Measurements from ENCODE around the gene THOC7.

The THOC7 gene

GRCh38 chr3:63895422-63896189 lies 32.0 kb upstream of the THOC7 start:
- no peak overlapping the region for H3K4me3 Mint-ChIP-seq
- H3K9me3 Mint-ChIP-seq: no peaks in the 10 kb centered on the region
- peaks cover 64% of the 10 kb centered on the region for H3K4me1 Mint-ChIP-seq
- peak overlapping the region; percentile 69 for H3K27ac Mint-ChIP-seq
- no peaks in the 10 kb centered on the region for H3K27me3 Mint-ChIP-seq
- peaks cover 9% of the 10 kb centered on the region for H3K36me3 Mint-ChIP-seq

- no peaks in the 10 kb centered on the region for H3K9me3 Mint-ChIP-seq
- H3K4me3 Mint-ChIP-seq: no peak overlapping the region
- H3K27ac Mint-ChIP-seq: no peak overlapping the region
- H3K36me3 Mint-ChIP-seq: peaks cover 1% of the 10 kb centered on the region
- H3K27me3 Mint-ChIP-seq: no peaks in the 10 kb centered on the region
- H3K4me1 Mint-ChIP-seq: peaks cover 61% of the 10 kb centered on the region
Observed at GRCh38 chr3:63892773-63893352, 29.3 kb upstream of the THOC7 start.

- Mint-ChIP-seq H3K36me3 (peaks cover 1% of the 10 kb centered on the region), H3K4me3 (no peak overlapping the region), H3K9me3 (no peaks in the 10 kb centered on the region), H3K27ac (no peak overlapping the region), H3K27me3 (no peaks in the 10 kb centered on the region), H3K4me1 (peaks cover 61% of the 10 kb centered on the region)
Observed at GRCh38 chr3:63891518-63891917, 27.9 kb upstream of the THOC7 start.

GRCh38 chr3:63886858-63887257 lies 23.3 kb upstream of the THOC7 start:
- H3K4me3 Mint-ChIP-seq: no peak overlapping the region
- H3K36me3 Mint-ChIP-seq: no peaks in the 10 kb centered on the region
- H3K27ac Mint-ChIP-seq: no peak overlapping the region
- no peaks in the 10 kb centered on the region for H3K9me3 Mint-ChIP-seq
- H3K4me1 Mint-ChIP-seq: peaks cover 42% of the 10 kb centered on the region
- H3K27me3 Mint-ChIP-seq: no peaks in the 10 kb centered on the region

- Mint-ChIP-seq H3K9me3 (no peaks in the 10 kb centered on the region), H3K36me3 (no peaks in the 10 kb centered on the region), H3K4me3 (no peak overlapping the region), H3K4me1 (peaks cover 74% of the 10 kb centered on the region), H3K27ac (peak overlapping the region; percentile 2), H3K27me3 (no peaks in the 10 kb centered on the region)
Observed at GRCh38 chr3:63880653-63881052, 17.0 kb upstream of the THOC7 start.

- H3K27me3 Mint-ChIP-seq: no peaks in the 10 kb centered on the region
Observed at GRCh38 chr3:63878394-63879060, 14.9 kb upstream of the THOC7 start.

DNA sequence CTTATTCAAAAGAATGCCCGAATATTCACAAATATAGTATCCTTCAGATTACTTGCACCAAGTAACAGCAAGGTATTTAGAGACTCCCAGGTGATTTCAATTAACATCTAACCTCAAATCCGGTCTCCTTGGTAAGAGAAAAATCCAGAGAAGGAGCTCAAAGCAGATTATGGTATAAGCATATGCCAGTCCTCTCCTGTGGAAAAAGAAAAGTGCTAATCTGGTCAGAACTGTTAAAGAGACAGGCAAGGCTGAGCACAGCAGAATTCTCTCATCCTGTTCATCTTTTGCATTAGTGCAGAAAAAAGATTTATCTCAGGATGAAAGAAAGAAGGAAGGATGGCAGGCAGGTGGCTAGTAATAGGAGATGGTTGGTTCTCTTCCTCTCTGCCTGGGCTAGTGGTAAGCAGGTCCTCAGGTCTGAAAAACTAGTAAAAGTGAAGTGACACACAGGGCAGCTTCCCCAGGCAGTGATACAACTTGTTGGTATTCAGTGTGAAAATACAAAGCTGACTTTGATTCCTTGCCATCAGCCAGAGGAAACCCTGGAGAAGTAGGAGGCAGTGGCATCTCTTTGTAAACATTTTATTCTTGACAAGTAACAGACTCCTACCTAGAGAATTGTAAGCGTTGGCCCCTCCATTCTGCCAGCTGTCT lies 14.3 kb upstream of the THOC7 start:
- Mint-ChIP-seq H3K4me1 (peaks cover 82% of the 10 kb centered on the region), H3K4me3 (peak overlapping the region; percentile 5)

More at GRCh38 chr3:63878394-63879060, 14.9 kb upstream of the THOC7 start:
- H3K27ac Mint-ChIP-seq: peak overlapping the region; percentile 31
- H3K36me3 Mint-ChIP-seq: no peaks in the 10 kb centered on the region
- no peaks in the 10 kb centered on the region for H3K9me3 Mint-ChIP-seq
- H3K4me3 Mint-ChIP-seq: no peak overlapping the region
- peaks cover 86% of the 10 kb centered on the region for H3K4me1 Mint-ChIP-seq

GRCh38 chr3:63876260-63876659 lies 12.7 kb upstream of the THOC7 start:
- Mint-ChIP-seq H3K4me1 (peaks cover 83% of the 10 kb centered on the region), H3K27ac (no peak overlapping the region)

More for the DNA sequence above, 14.3 kb upstream of the THOC7 start:
- no peaks in the 10 kb centered on the region for H3K36me3 Mint-ChIP-seq
- no peaks in the 10 kb centered on the region for H3K9me3 Mint-ChIP-seq
- no peak overlapping the region for H3K27ac Mint-ChIP-seq
- H3K27me3 Mint-ChIP-seq: no peaks in the 10 kb centered on the region

DNA sequence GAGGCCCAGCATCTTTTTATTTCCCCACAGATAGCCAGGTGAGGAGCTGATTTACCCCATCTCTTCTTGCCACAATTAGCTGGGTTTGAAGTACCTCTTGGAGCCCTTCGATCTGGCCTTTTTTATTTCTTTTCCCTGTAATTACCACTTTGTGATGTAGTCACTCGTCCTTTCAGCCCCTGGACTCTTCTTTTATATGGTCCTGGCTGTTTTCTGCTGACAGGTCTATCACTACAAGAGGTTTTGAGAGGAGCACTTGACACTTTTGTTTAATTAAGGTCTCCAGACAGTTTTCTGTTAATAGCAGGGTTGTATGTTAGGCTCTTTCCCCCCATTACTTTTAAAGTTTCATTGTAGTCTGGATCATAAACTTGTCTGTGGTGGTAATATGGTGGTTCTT lies 11.9 kb upstream of the THOC7 start:
- no peak overlapping the region for H3K27ac Mint-ChIP-seq
- peaks cover 1% of the 10 kb centered on the region for H3K36me3 Mint-ChIP-seq
- H3K9me3 Mint-ChIP-seq: no peaks in the 10 kb centered on the region
- H3K4me3 Mint-ChIP-seq: no peak overlapping the region
- peaks cover 81% of the 10 kb centered on the region for H3K4me1 Mint-ChIP-seq
- no peaks in the 10 kb centered on the region for H3K27me3 Mint-ChIP-seq

More at GRCh38 chr3:63876260-63876659, 12.7 kb upstream of the THOC7 start:
- H3K27me3 Mint-ChIP-seq: no peaks in the 10 kb centered on the region
- peaks cover 1% of the 10 kb centered on the region for H3K36me3 Mint-ChIP-seq
- H3K9me3 Mint-ChIP-seq: no peaks in the 10 kb centered on the region
- H3K4me3 Mint-ChIP-seq: no peak overlapping the region

DNA sequence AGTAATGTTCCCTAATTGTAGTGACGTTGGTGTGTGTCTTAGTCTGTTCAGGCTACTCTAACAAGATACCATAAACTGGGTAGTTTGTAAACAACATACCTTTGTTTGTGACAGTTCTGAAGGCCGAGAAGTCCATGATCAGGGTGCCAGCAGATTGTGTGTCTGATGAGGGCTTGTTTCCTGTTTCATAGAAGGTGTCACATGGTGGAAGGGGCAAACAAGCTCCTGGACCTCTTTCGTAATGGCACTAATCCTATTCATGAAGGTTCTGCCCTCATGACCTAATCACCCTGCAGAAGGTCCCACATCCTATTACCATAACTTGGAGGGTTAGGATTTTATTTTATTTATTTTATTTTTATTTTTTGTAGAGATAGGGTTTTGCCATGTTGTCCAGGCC lies 11.2 kb upstream of the THOC7 start:
- peaks cover 1% of the 10 kb centered on the region for H3K36me3 Mint-ChIP-seq
- H3K27me3 Mint-ChIP-seq: no peaks in the 10 kb centered on the region
- no peak overlapping the region for H3K4me3 Mint-ChIP-seq
- H3K27ac Mint-ChIP-seq: no peak overlapping the region
- no peaks in the 10 kb centered on the region for H3K9me3 Mint-ChIP-seq
- H3K4me1 Mint-ChIP-seq: peaks cover 79% of the 10 kb centered on the region

DNA sequence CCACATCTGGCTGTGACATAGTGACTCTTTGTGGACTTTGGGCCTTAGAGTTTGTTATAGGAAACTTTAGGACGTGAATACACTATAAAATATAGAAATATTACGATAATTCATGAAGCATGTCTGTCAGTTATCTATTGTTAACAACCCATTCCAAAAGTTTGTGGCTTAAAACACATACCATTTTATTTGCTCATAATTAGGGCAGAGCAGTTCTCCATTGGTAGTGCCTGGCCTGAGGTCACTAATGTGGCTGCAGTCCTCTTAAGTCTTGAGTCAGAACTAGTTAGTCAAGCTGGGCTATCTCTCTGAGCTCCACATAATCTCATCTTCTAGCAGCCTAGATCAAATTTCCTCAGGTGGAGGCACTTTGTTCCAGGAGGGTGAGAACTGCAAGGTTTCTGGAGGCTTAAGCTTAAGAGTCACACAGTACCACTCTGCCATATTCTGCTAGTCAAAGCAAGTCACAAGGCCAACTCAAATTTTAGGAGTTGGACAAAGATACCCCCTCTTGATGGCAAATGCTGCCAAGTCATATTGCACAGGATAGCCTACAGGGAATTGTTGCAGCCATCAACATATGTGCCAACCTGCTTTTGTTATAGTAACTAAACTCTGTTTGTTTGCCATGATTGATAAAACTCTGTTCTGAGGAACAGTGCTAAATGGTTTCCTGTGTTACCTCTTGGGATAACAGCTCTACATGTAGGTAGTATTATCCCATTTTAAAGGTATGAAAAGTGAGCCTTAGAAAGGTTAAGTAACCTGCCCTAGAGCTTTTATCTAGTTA lies 8.7 kb upstream of the THOC7 start:
- peaks cover 1% of the 10 kb centered on the region for H3K36me3 Mint-ChIP-seq
- H3K27ac Mint-ChIP-seq: no peak overlapping the region
- no peaks in the 10 kb centered on the region for H3K27me3 Mint-ChIP-seq
- no peaks in the 10 kb centered on the region for H3K9me3 Mint-ChIP-seq
- no peak overlapping the region for H3K4me3 Mint-ChIP-seq
- H3K4me1 Mint-ChIP-seq: peaks cover 78% of the 10 kb centered on the region

- H3K4me3 Mint-ChIP-seq: no peak overlapping the region
- peaks cover 6% of the 10 kb centered on the region for H3K36me3 Mint-ChIP-seq
- H3K27me3 Mint-ChIP-seq: no peaks in the 10 kb centered on the region
- H3K9me3 Mint-ChIP-seq: no peaks in the 10 kb centered on the region
- peaks cover 69% of the 10 kb centered on the region for H3K4me1 Mint-ChIP-seq
- peak overlapping the region; percentile 38 for H3K27ac Mint-ChIP-seq
Observed at GRCh38 chr3:63870615-63871005, 7.0 kb upstream of the THOC7 start.

DNA sequence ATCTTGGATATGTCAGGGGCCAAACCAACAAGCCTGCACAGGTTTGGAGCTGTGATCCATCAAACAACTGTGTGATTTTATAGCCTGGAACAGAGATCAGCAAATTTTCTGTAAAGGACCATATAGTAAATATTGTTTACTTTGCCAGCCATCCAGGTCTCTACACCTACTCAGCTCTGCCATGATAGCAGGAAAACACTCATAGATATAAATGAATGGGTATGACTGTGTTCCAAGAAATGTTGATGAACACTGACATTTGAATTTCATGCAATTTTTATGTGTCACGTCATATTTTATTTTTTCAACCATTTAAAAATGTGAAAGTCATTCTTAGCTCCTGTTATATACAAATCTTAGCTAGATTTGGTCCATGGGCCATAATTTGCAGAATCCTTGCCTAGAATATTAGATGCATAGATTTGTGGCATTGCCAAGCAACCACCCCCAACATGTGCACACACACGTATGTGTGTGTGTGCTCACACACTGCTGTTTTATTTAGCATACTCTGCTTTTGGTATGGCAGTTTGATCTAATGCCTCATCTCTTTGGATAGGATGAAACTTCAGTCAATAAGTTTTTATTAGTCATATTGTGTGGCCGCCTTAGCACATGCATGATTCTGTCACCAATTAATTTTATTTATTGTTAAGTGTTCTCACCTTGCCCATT lies 6.5 kb upstream of the THOC7 start:
- no peaks in the 10 kb centered on the region for H3K27me3 Mint-ChIP-seq
- peaks cover 6% of the 10 kb centered on the region for H3K36me3 Mint-ChIP-seq
- H3K4me1 Mint-ChIP-seq: peaks cover 67% of the 10 kb centered on the region
- H3K27ac Mint-ChIP-seq: no peak overlapping the region
- no peak overlapping the region for H3K4me3 Mint-ChIP-seq
- no peaks in the 10 kb centered on the region for H3K9me3 Mint-ChIP-seq

DNA sequence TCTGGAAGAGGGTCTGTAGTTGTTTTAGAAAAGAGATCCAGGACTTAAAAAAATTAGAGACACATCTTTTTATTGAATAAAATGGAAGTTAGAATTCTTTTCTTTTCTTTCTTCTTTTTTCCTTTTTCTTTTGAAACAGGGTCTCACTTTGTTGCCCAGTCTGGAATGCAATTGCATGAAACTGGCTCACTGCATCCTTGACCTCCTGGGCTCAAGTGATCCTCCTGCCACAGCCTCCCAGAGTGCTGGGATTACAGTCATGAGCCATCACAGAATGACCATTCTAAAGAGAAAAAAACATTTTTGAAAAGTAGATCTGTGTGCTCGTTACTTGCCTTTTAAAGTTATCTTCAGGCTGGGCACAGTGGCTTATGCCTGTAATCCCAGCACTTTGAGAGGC lies 3.6 kb upstream of the THOC7 start:
- H3K4me3 Mint-ChIP-seq: no peak overlapping the region
- H3K36me3 Mint-ChIP-seq: peaks cover 6% of the 10 kb centered on the region
- no peaks in the 10 kb centered on the region for H3K9me3 Mint-ChIP-seq
- H3K27ac Mint-ChIP-seq: no peak overlapping the region
- peaks cover 62% of the 10 kb centered on the region for H3K4me1 Mint-ChIP-seq
- H3K27me3 Mint-ChIP-seq: no peaks in the 10 kb centered on the region

DNA sequence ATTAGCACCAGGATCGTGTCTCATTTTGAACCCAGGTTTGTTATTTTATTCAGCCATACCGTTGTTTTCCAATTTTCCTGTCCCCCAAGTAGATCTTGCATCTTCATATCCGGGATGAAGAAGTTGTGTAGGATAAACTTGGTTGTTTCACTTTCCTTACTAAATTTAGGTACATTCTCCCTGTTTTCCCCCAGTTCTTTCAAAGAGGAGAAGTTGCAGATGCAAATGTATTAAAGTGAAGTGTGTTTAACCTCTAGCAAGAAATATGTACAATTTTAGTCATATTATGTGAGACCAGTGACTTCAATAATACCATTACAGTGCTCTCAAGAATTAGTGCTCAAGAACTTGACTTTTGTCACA lies 1.3 kb upstream of the THOC7 start:
- Mint-ChIP-seq H3K9me3 (no peaks in the 10 kb centered on the region), H3K27me3 (no peaks in the 10 kb centered on the region), H3K4me3 (peak overlapping the region; percentile 90), H3K4me1 (peaks cover 66% of the 10 kb centered on the region), H3K36me3 (peaks cover 5% of the 10 kb centered on the region), H3K27ac (peak overlapping the region; percentile 90)

Data from activated naive CD4-positive, alpha-beta T cell treated with anti-CD3 and anti-CD28 coated beads, Interleukin-2, amount 50 U/mL, for 24 hours (primary cell).